K562 (cell line): ENCODE measurements around the gene EBNA1BP2. TPM values are rescaled to one million over a fixed set of nuclear protein-coding genes. Genes with fewer than 3 reads are reported as not detected.
A peak's percentile ranks its signal among the peaks of the same experiment; 100 is the strongest.

Experiments used
- ATAC-seq: fragments of 200-7000 bp; cut with Tn5 transposase; 3 replicates; pipeline ENCODE4 v1.9.1; 2020; ENCODE audit warnings: moderate library complexity
- Bru-seq: library from RNA; stranded (reverse); fragments of 400-500 nt; gene quantifications from one replicate; lab custom pipeline; 2021; lab: Mats Ljungman, UMichigan
- BruChase-seq, 2 experiments: library from RNA; stranded (reverse); fragments of 400-500 nt; gene quantifications; one replicate each; lab custom pipeline; 2021; lab: Mats Ljungman, UMichigan
- BruUV-seq: library from RNA; stranded (reverse); fragments of 400-500 nt; replicated peaks from 2 replicates; lab custom pipeline; 2021; lab: Mats Ljungman, UMichigan
- CTCF ChIA-PET: fragments of 300-600 bp; formaldehyde crosslinking; extraction: SDS; loops from one replicate; lab custom pipeline; 2021; ENCODE audit warnings: low intra/inter-chr PET ratio; lab: Yijun Ruan, JAX
- POLR2A ChIA-PET: fragments of 300-600, 350-650 bp; sonication (Branson Sonifier 250); formaldehyde crosslinking; extraction: SDS; loops from one replicate; lab custom pipeline; 2021; ENCODE audit warnings: antibody characterized with exemption, inconsistent platforms; lab: Yijun Ruan, JAX
- DNase-seq, 4 experiments: peaks; one replicate each; pipeline versions ENCODE4 v3.0.0 to v3.0.0-alpha.2; 2011 to 2018; ENCODE audit warnings: low spot score in 3 of 4, mixed read lengths in 3 of 4; ENCODE audit errors: extremely low read depth in 1 of 4
- FAIRE-seq: peaks from 2 replicates; lab custom pipeline; 2011; peaks lifted over from hg19 to GRCh38; lab: Jason Lieb, UNC
- H2AFZ ChIP-seq: 2 replicates; pipeline ENCODE4 v1.6.0; 2011; ENCODE audit warnings: low read depth, low read length, control low read depth, inconsistent platforms
- H3K27ac ChIP-seq: fragments of 200-600 bp; 3 replicates; pipeline ENCODE4 v1.8.0; 2011; ENCODE audit warnings: low read depth, mild to moderate bottlenecking, control low read depth, inconsistent platforms, low read length, moderate library complexity, mixed read lengths; ENCODE audit errors: extremely low read depth
- H3K27me3 ChIP-seq, 2 experiments: fragments of 300-600 bp in 1 of 2; 2 replicates in 1 of 2; 3 replicates in 1 of 2; pipeline versions ENCODE4 v1.6.0 to v1.8.0; 2011; ENCODE audit warnings: inconsistent platforms in 2 of 2, low read length in 2 of 2, mild to moderate bottlenecking in 1 of 2, mixed read lengths in 1 of 2, moderate library complexity in 1 of 2; ENCODE audit not compliant: control insufficient read depth in 2 of 2, insufficient read depth in 2 of 2
- H3K36me3 ChIP-seq: fragments of 300-600 bp; 3 replicates; pipeline ENCODE4 v1.8.0; 2011; ENCODE audit warnings: mild to moderate bottlenecking, low read length, inconsistent platforms; ENCODE audit not compliant: control insufficient read depth, insufficient read depth
- H3K4me1 ChIP-seq, 2 experiments: fragments of 200-600 bp in 1 of 2; replicated peaks in 1 of 2; 2 replicates in 1 of 2; 3 replicates in 1 of 2; pipeline versions ENCODE4 v1.5.1 to v1.8.0; 2011; ENCODE audit warnings: inconsistent platforms in 2 of 2, low read length in 2 of 2, mild to moderate bottlenecking in 1 of 2, mixed read lengths in 1 of 2, moderate library complexity in 1 of 2; ENCODE audit not compliant: control insufficient read depth in 2 of 2, insufficient read depth in 2 of 2
- H3K4me2 ChIP-seq: 2 replicates; pipeline ENCODE4 v1.6.1; 2011; ENCODE audit warnings: low read length, control low read depth, inconsistent platforms, mixed read lengths; ENCODE audit not compliant: insufficient read depth
- H3K4me3 ChIP-seq: fragments of 200-600 bp; sonication (generic), shearing (Covaris generic); 2 replicates; pipeline ENCODE4 v1.5.1; 2016; ENCODE audit warnings: control low read depth, inconsistent platforms
- H3K79me2 ChIP-seq: fragments of 200-600 bp; 3 replicates; pipeline ENCODE4 v1.8.0; 2011; ENCODE audit warnings: low read length, inconsistent platforms; ENCODE audit not compliant: control insufficient read depth, insufficient read depth
- H3K9ac ChIP-seq, 2 experiments: 2 replicates each; pipeline versions ENCODE4 v1.6.0 to v1.6.1; 2011; ENCODE audit warnings: low read depth in 2 of 2, low read length in 2 of 2, control low read depth in 1 of 2, inconsistent platforms in 1 of 2, mild to moderate bottlenecking in 1 of 2, mixed read lengths in 1 of 2; ENCODE audit not compliant: insufficient read depth in 1 of 2
- H3K9me1 ChIP-seq: one replicate; pipeline ENCODE4 v1.6.0; 2011; ENCODE audit warnings: inconsistent platforms, mild to moderate bottlenecking, low read length, moderate library complexity; ENCODE audit not compliant: control insufficient read depth, insufficient read depth
- H3K9me3 ChIP-seq: replicated peaks from 2 replicates; pipeline ENCODE4 v1.5.1; 2011; ENCODE audit warnings: low read depth, low read length, inconsistent platforms; ENCODE audit not compliant: control insufficient read depth, insufficient read depth
- H4K20me1 ChIP-seq: replicated peaks from 2 replicates; pipeline ENCODE4 v1.6.1; 2011; ENCODE audit warnings: low read length, inconsistent platforms, mixed read lengths; ENCODE audit not compliant: control insufficient read depth, insufficient read depth
- WGBS: fragments of 100-300 bp; shearing (Covaris generic); methylation state at CpG from one replicate; pipeline ENCODE4 v1.1.6; 2016; ENCODE audit warnings: low coverage, mixed read lengths; ENCODE audit not compliant: insufficient coverage; ENCODE audit errors: missing lambda C conversion rate; 5-methylcytosine and 5-hydroxymethylcytosine counted together
- in situ Hi-C: fragments of 300-500 bp; cut with MboI; formaldehyde crosslinking; loops from 4 replicates; pipeline ENCODE4 v1.15.0; 2018; ENCODE audit warnings: inconsistent platforms, mixed read lengths
- intact Hi-C: fragments of 100-400 bp; cut with micrococcal nuclease; formaldehyde crosslinking; loops from 2 replicates; pipeline ENCODE4 v1.14.2; 2022
- long read RNA-seq, 3 experiments: library from polyadenylated mRNA in 2 of 3; library from RNA in 1 of 3; unstranded in 2 of 3; stranded (forward) in 1 of 3; transcript quantifications; one replicate each; pipeline ENCODE4 v2.0.0, GENCODE V29; 2019 to 2022
- polyA minus RNA-seq, 3 experiments: library from RNA; depleted of rRNA, polyadenylated mRNA; stranded (reverse); fragments of >200 nt; gene quantifications; 2 replicates each; pipeline ENCODE4 v1.2.3, GENCODE V29; 2011
- polyA plus RNA-seq, 8 experiments: library from polyadenylated mRNA; depleted of rRNA in 4 of 8; stranded (reverse) in 5 of 8; unstranded in 3 of 8; fragments of >200 nt; fragmentation: Nextera tagmentation in 2 of 8; fragmentation: Illumina TruSeq in 1 of 8; extraction: Ambion mirVana in 2 of 8; extraction: Trizol in 1 of 8; gene quantifications; 2 replicates each; pipeline versions ENCODE4 v1.2.1 to v1.2.3, GENCODE V29; 2011 to 2014; ENCODE audit warnings: inconsistent platforms in 1 of 8, missing spikeins in 1 of 8
- total RNA-seq, 7 experiments: library from RNA; depleted of rRNA in 6 of 7; stranded (reverse); fragments of >200 nt in 6 of 7; fragmentation: Illumina TruSeq in 2 of 7; extraction: Trizol in 2 of 7; gene quantifications; 2 replicates each; pipeline versions ENCODE4 v1.2.1 to v1.2.3, GENCODE V29; 2011 to 2021; ENCODE audit warnings: low replicate concordance in 1 of 7
- TF ChIP-seq, protein P1 (sequence below), 2 experiments: fragments of 450-650 bp; IDR thresholded peaks; 2 replicates each; pipeline ENCODE4 v1.6.1; 2016; ENCODE audit warnings: mild to moderate bottlenecking in 2 of 2, borderline replicate concordance in 1 of 2, low read depth in 1 of 2, moderate library complexity in 1 of 2
- TF ChIP-seq, protein P2 (sequence below): fragments of 250-450 bp; sonication (Bioruptor Pico); IDR thresholded peaks from 2 replicates; pipeline ENCODE4 v1.5.0; 2021

Gene EBNA1BP2, protein sequence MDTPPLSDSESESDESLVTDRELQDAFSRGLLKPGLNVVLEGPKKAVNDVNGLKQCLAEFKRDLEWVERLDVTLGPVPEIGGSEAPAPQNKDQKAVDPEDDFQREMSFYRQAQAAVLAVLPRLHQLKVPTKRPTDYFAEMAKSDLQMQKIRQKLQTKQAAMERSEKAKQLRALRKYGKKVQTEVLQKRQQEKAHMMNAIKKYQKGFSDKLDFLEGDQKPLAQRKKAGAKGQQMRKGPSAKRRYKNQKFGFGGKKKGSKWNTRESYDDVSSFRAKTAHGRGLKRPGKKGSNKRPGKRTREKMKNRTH
- total RNA-seq (2011; cell fraction: chromatin; rRNA removed; ENCODE audit: low replicate concordance): 94.0 and 95.1 TPM in 2 replicates
- total RNA-seq (2011; cell fraction: nucleolus; rRNA removed): 64.3 and 68.4 TPM in 2 replicates
- total RNA-seq (2011; cell fraction: nucleoplasm; rRNA removed): 71.1 and 80.7 TPM in 2 replicates
- total RNA-seq (2014; rRNA removed) (300 and 314 TPM in 2 replicates), total RNA-seq (2014; rRNA removed; fragmentation: Illumina TruSeq; extraction: Trizol) (251 and 264 TPM in 2 replicates), total RNA-seq (2015; rRNA removed; fragmentation: Illumina TruSeq; extraction: Trizol) (262 and 268 TPM in 2 replicates), total RNA-seq (2021) (175 and 182 TPM in 2 replicates), polyA plus RNA-seq (2011; rRNA removed) (74.8 and 102 TPM in 2 replicates), polyA plus RNA-seq (2014; fragmentation: Illumina TruSeq; extraction: Trizol) (283 and 349 TPM in 2 replicates), polyA plus RNA-seq (2014; fragmentation: Nextera tagmentation; extraction: Ambion mirVana) (100 to 1,000 TPM in 1 of 2 experiments, 10 to 100 TPM in 1; 95.2 to 157 TPM), polyA plus RNA-seq (2014; rRNA removed) (249 and 275 TPM in 2 replicates), polyA minus RNA-seq (2011; rRNA and poly(A)+ RNA removed) (58.1 and 63.4 TPM in 2 replicates), Bru-seq, nascent RNA (percentile 97 among the genes with signal in this experiment), BruChase-seq, experiment 1, labeled RNA remaining after a 2-hour chase (percentile 88 among the genes with signal in this experiment), BruChase-seq, experiment 2, labeled RNA remaining after a 6-hour chase (percentile 88 among the genes with signal in this experiment)
- polyA plus RNA-seq (2011; cell fraction: cytosol; rRNA removed): 60.0 and 76.6 TPM in 2 replicates
- polyA plus RNA-seq (2011; cell fraction: nucleus; rRNA removed): 76.3 and 82.2 TPM in 2 replicates
- polyA plus RNA-seq (2012): 90.3 and 177 TPM in 2 replicates
- polyA minus RNA-seq (2011; cell fraction: cytosol; rRNA and poly(A)+ RNA removed): 43.2 and 43.7 TPM in 2 replicates
- 52.0 and 75.4 TPM in 2 replicates for polyA minus RNA-seq (2011; cell fraction: nucleus; rRNA and poly(A)+ RNA removed)
- long read RNA-seq, experiment 1, transcript EBNA1BP2-202 (10 exons, 1,503 nt): minor isoform, 10 of 747 reads
- long read RNA-seq, experiment 1, transcript EBNA1BP2-201 (9 exons, 1,322 nt): major isoform, 656 of 747 reads
- long read RNA-seq, experiment 1, partial matches to known transcripts: 55 of 747 reads
- long read RNA-seq, experiment 1, other reads (novel, unspliced or antisense): 22 of 747 reads
- long read RNA-seq, experiment 2, transcript EBNA1BP2-201 (9 exons, 1,322 nt): major isoform, 192 of 288 reads
- long read RNA-seq, experiment 2, partial matches to known transcripts: 33 of 288 reads
- long read RNA-seq, experiment 2, other reads (novel, unspliced or antisense): 59 of 288 reads
- long read RNA-seq, experiment 3, transcript EBNA1BP2-202 (10 exons, 1,503 nt): minor isoform, 5 of 386 reads
- long read RNA-seq, experiment 3, transcript EBNA1BP2-201 (9 exons, 1,322 nt): major isoform, 299 of 386 reads
- long read RNA-seq, experiment 3, partial matches to known transcripts: 66 of 386 reads
- long read RNA-seq, experiment 3, other reads (novel, unspliced or antisense): 16 of 386 reads

DNA sequence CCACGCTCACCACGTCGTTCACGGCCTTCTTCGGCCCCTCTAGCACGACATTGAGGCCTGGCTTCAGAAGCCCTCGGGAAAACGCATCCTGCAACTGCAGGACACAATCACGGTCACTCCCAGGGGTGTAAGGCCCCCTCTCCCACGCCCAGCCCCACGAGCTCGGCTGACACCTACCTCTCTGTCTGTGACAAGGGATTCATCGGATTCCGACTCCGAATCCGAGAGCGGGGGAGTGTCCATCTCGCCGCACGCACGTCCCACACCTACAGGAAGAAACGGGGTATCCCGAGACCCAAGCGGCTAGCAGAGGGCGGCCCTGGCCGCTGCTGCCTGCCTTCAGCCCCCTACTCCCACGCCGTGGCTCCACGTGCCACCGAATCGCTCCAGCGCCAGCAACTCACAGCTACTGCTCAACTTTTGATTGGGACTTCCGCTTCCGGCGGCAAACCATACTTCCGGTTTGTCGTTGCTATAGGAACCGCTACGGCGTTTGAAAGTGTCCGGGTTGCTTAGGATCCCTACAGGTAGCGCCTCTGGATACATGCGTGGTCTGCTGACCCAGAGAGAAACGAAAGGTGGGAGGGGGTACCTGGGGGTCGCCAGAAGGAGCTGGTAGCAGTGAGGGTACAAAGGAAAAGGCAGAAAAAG is at the start of gene EBNA1BP2, which contains the start of gene CFAP57:
Gene EBNA1BP2, minus strand, starts transcription at position 415 of the 651 bp plus-strand sequence. Its CDS starts 172 bp downstream, at position 243.
Gene CFAP57, plus strand, starts transcription at position 455 of the 651 bp plus-strand sequence. CDS start 424 bp downstream, outside the sequence.
- Histone ChIP-seq H3K4me3 (peak within 1 kb of the TSS; percentile 83), H2AFZ (peak within 1 kb of the TSS; percentile 90), H3K9ac (peak within 1 kb of the TSS; percentile 84 to 97), H3K79me2 (peaks cover 26% of the 10 kb centered on the region), H4K20me1 (no peaks in the 10 kb centered on the region), H3K9me1 (no peaks in the 10 kb centered on the region), H3K27ac (peak within 1 kb of the TSS; percentile 76), H3K36me3 (peaks cover 40% of the 10 kb centered on the region), H3K27me3 (peaks cover 6 to 10% of the 10 kb centered on the region in 2 experiments; a peak in 3 of 5 replicates), H3K4me1 (peaks cover 8 to 10% of the 10 kb centered on the region in 2 experiments; a peak in 4 of 5 replicates), H3K9me3 (no peaks in the 10 kb centered on the region; the same call in 1 of the 2 replicates), H3K4me2 (peak within 1 kb of the TSS; percentile 98)
- intact Hi-C loops (no loop called here), in situ Hi-C loops (no loop called here)
- DNase-seq (peak; percentile 89 to 97 (median 92)), FAIRE-seq (peak; percentile 96), ATAC-seq (peak; percentile 96)
- ChIA-PET POLR2A (interaction anchor here (0.6 to 2.6 kb wide), 12 partner anchors 9 to 859 kb away, joined by 3 to 21 read pairs (median 3); no protein-coding TSS in a partner anchor), CTCF (no interaction called here)
- 2% methylated on average over 45 of the region's 45 CpGs for WGBS
- TSS peak; percentile 63 for BruUV-seq
- TF ChIP-seq, protein P1, sequence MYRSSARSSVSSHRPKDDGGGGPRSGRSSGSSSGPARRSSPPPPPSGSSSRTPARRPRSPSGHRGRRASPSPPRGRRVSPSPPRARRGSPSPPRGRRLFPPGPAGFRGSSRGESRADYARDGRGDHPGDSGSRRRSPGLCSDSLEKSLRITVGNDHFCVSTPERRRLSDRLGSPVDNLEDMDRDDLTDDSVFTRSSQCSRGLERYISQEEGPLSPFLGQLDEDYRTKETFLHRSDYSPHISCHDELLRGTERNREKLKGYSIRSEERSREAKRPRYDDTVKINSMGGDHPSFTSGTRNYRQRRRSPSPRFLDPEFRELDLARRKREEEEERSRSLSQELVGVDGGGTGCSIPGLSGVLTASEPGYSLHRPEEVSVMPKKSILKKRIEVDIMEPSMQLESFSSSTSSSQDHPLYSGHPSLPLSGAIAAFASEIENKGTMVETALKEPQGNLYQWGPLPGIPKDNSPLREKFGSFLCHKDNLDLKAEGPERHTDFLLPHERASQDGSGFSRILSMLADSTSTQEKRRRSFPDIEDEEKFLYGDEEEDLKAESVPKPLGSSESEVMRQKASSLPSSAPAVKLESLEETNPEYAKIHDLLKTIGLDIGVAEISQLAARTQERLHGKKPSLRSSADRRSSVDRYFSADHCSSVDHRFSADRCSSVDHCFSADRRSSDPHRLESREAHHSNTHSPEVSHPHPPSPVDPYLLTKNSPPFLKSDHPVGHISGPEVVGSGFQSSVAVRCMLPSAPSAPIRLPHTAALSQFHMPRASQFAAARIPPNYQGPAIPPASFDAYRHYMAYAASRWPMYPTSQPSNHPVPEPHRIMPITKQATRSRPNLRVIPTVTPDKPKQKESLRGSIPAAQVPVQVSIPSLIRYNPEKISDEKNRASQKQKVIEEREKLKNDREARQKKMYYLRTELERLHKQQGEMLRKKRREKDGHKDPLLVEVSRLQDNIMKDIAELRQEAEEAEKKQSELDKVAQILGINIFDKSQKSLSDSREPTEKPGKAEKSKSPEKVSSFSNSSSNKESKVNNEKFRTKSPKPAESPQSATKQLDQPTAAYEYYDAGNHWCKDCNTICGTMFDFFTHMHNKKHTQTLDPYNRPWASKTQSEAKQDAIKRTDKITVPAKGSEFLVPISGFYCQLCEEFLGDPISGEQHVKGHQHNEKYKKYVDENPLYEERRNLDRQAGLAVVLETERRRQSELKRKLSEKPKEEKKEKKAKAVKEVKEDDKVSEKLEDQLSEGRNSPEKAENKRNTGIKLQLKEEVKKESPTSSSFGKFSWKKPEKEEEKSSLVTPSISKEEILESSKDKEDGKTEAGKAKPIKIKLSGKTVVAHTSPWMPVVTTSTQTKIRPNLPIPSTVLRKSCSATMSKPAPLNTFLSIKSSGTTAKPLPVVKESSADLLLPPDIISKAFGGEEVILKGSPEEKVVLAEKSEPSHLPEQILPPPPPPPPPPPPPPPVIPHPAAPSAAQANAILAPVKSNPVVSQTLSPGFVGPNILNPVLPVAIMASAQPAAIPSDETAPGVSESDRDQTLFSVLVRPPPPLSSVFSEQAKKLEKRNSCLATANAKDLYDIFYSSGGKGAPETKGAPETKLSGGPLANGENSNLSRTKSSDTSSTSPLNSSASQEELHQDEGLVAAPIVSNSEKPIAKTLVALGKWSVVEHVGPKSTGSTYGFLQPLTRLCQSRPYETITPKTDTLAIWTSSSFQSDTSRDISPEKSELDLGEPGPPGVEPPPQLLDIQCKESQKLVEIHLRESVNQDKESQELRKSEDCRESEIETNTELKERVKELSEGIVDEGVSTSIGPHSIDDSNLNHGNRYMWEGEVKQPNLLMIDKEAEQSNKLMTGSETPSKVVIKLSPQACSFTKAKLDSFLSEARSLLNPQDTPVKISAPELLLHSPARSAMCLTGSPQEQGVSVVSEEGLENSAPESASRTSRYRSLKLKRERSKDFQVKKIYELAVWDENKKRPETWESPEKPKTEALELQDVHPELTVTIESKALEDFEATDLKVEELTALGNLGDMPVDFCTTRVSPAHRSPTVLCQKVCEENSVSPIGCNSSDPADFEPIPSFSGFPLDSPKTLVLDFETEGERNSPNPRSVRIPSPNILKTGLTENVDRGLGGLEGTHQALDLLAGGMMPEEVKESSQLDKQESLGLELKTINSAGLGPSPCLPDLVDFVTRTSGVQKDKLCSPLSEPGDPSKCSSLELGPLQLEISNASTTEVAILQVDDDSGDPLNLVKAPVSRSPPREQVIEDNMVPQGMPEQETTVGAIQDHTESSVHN (IDR thresholded peaks at IDR 0.05; ENCODE audit: borderline replicate concordance in 1 of 2, low read depth in 1 of 2): no peak
- TF ChIP-seq, protein P2, sequence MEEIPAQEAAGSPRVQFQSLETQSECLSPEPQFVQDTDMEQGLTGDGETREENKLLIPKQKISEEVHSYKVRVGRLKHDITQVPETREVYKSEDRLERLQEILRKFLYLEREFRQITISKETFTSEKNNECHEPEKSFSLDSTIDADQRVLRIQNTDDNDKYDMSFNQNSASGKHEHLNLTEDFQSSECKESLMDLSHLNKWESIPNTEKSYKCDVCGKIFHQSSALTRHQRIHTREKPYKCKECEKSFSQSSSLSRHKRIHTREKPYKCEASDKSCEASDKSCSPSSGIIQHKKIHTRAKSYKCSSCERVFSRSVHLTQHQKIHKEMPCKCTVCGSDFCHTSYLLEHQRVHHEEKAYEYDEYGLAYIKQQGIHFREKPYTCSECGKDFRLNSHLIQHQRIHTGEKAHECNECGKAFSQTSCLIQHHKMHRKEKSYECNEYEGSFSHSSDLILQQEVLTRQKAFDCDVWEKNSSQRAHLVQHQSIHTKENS: no peak
